SU-DHL-6 (cell line): ENCODE results near the gene CYP24A1.

Experiments used
- H2AFZ ChIP-seq: fragments of 200-600 bp; sonication (generic); 2 replicates; pipeline ENCODE4 v1.6.1; 2014; ENCODE audit warnings: low read depth, mild to moderate bottlenecking, moderate library complexity, mixed read lengths, antibody characterized with exemption, low read length; ENCODE audit not compliant: severe bottlenecking
- H3F3A ChIP-seq: fragments of 200-600 bp; shearing (Covaris generic); 2 replicates; pipeline ENCODE4 v1.6.0; 2016; ENCODE audit warnings: antibody characterized with exemption, mild to moderate bottlenecking; ENCODE audit not compliant: insufficient read depth
- H3K27ac ChIP-seq: fragments of 200-600 bp; sonication (generic); 2 replicates; pipeline ENCODE4 v1.5.1; 2016; ENCODE audit warnings: low read depth, mild to moderate bottlenecking, low read length, moderate library complexity, mixed read lengths
- H3K27me3 ChIP-seq: fragments of 200-600 bp; sonication (generic), shearing (Covaris generic); 2 replicates; pipeline ENCODE4 v1.6.0; 2014; ENCODE audit warnings: mild to moderate bottlenecking, low read length
- H3K36me3 ChIP-seq: fragments of 200-600 bp; sonication (generic); 2 replicates; pipeline ENCODE4 v1.6.1; 2014; ENCODE audit warnings: mild to moderate bottlenecking, low read length, mixed read lengths
- H3K4me2 ChIP-seq: fragments of 300-600, 200-600 bp; shearing (Covaris generic), sonication (generic); 2 replicates; pipeline ENCODE4 v1.6.0; 2014; ENCODE audit warnings: low read length, low read depth, mild to moderate bottlenecking; ENCODE audit not compliant: poor library complexity, severe bottlenecking
- H3K4me3 ChIP-seq: fragments of 200-600 bp; sonication (generic); 2 replicates; pipeline ENCODE4 v1.5.1; 2014; ENCODE audit warnings: antibody characterized with exemption, low read length, mild to moderate bottlenecking, mixed read lengths; ENCODE audit not compliant: insufficient read depth, poor library complexity, severe bottlenecking
- H3K79me2 ChIP-seq: fragments of 200-600 bp; sonication (generic); 2 replicates; pipeline ENCODE4 v1.6.1; 2014; ENCODE audit warnings: mild to moderate bottlenecking, low read length, moderate library complexity; ENCODE audit not compliant: insufficient read depth
- H3K9ac ChIP-seq: fragments of 200-600 bp; sonication (generic); 2 replicates; pipeline ENCODE4 v1.7.0; 2014; ENCODE audit warnings: mild to moderate bottlenecking, low read length
- H3K9me2 ChIP-seq: fragments of 200-600 bp; sonication (generic); replicated peaks from 2 replicates; pipeline ENCODE4 v1.6.1; 2014; ENCODE audit warnings: low read length; ENCODE audit not compliant: insufficient read depth
- H3K9me3 ChIP-seq: fragments of 200-600 bp; sonication (generic); 2 replicates; pipeline ENCODE4 v1.6.1; 2014; ENCODE audit warnings: low read length, mixed read lengths; ENCODE audit not compliant: insufficient read depth
- H4K20me1 ChIP-seq: fragments of 200-600 bp; sonication (generic); 2 replicates; pipeline ENCODE4 v1.6.1; 2014; ENCODE audit warnings: low read depth, mild to moderate bottlenecking, antibody characterized with exemption, low read length, moderate library complexity, mixed read lengths
- CTCF ChIP-seq: fragments of 200-600 bp; sonication (generic); IDR thresholded peaks from one replicate; pipeline ENCODE4 v1.5.1; 2017; ENCODE audit warnings: antibody characterized with exemption, mild to moderate bottlenecking, low read length, moderate library complexity; ENCODE audit not compliant: insufficient read depth, poor library complexity, severe bottlenecking
- EZH2phosphoT487 ChIP-seq: fragments of 200-600 bp; sonication (generic), shearing (Covaris generic); conservative IDR thresholded peaks from 2 replicates; pipeline ENCODE4 v1.6.1; 2018; ENCODE audit warnings: mild to moderate bottlenecking, antibody characterized with exemption, low read length, moderate library complexity, mixed read lengths

The CYP24A1 gene

GRCh38 chr20:54188132-54188849, 14.5 kb upstream of the CYP24A1 start:
- H3F3A ChIP-seq = no peaks in the 10 kb centered on the region
- H3K4me2 ChIP-seq = no peak overlapping the region
- no peak overlapping the region for H3K4me3 ChIP-seq
- H3K27me3 ChIP-seq = no peaks in the 10 kb centered on the region
- H3K9ac ChIP-seq = no peak overlapping the region
- no peak for TF ChIP-seq EZH2phosphoT487
- H3K27ac ChIP-seq = no peak overlapping the region
- H3K9me2 ChIP-seq = no peaks in the 10 kb centered on the region
- H3K9me3 ChIP-seq = no peaks in the 10 kb centered on the region
- no peaks in the 10 kb centered on the region for H3K36me3 ChIP-seq
- no peaks in the 10 kb centered on the region for H3K79me2 ChIP-seq
- no peak overlapping the region for H2AFZ ChIP-seq
- no peaks in the 10 kb centered on the region for H4K20me1 ChIP-seq

GRCh38 chr20:54184904-54185626, 11.3 kb upstream of the CYP24A1 start:
- Histone ChIP-seq H3F3A (no peaks in the 10 kb centered on the region), H3K27ac (no peak overlapping the region), H3K79me2 (no peaks in the 10 kb centered on the region), H3K36me3 (no peaks in the 10 kb centered on the region), H3K9me2 (no peaks in the 10 kb centered on the region), H3K4me2 (no peak overlapping the region), H4K20me1 (no peaks in the 10 kb centered on the region), H3K9me3 (no peaks in the 10 kb centered on the region), H3K9ac (no peak overlapping the region), H3K27me3 (no peaks in the 10 kb centered on the region), H2AFZ (no peak overlapping the region), H3K4me3 (no peak overlapping the region)
- TF ChIP-seq EZH2phosphoT487 (no peak), CTCF (no peak)

GRCh38 chr20:54184071-54184470, 10.3 kb upstream of the CYP24A1 start:
- Histone ChIP-seq H3K4me2 (no peak overlapping the region), H3F3A (no peaks in the 10 kb centered on the region), H3K79me2 (no peaks in the 10 kb centered on the region), H3K27me3 (no peaks in the 10 kb centered on the region), H2AFZ (no peak overlapping the region), H3K9me3 (no peaks in the 10 kb centered on the region), H4K20me1 (no peaks in the 10 kb centered on the region), H3K36me3 (no peaks in the 10 kb centered on the region), H3K9ac (no peak overlapping the region), H3K4me3 (no peak overlapping the region), H3K27ac (no peak overlapping the region), H3K9me2 (no peaks in the 10 kb centered on the region)
- TF ChIP-seq CTCF = no peak
- TF ChIP-seq EZH2phosphoT487 = no peak

GRCh38 chr20:54180931-54181330, 7.1 kb upstream of the CYP24A1 start:
- no peak overlapping the region for H3K9ac ChIP-seq
- H3K4me2 ChIP-seq = no peak overlapping the region
- no peak overlapping the region for H3K27ac ChIP-seq
- no peaks in the 10 kb centered on the region for H3F3A ChIP-seq
- H3K4me3 ChIP-seq = no peak overlapping the region
- H4K20me1 ChIP-seq = no peaks in the 10 kb centered on the region
- no peaks in the 10 kb centered on the region for H3K79me2 ChIP-seq
- no peaks in the 10 kb centered on the region for H3K36me3 ChIP-seq
- TF ChIP-seq CTCF = no peak
- TF ChIP-seq EZH2phosphoT487 = no peak
- no peaks in the 10 kb centered on the region for H3K9me3 ChIP-seq
- H3K27me3 ChIP-seq = no peaks in the 10 kb centered on the region
- no peak overlapping the region for H2AFZ ChIP-seq
- no peaks in the 10 kb centered on the region for H3K9me2 ChIP-seq
